Measurements from ENCODE around the gene EZH1.
A peak's percentile ranks its signal among the peaks of the same experiment; 100 is the strongest.

EZH1 gene

GRCh38 chr17:42709561-42709960 is 35.3 kb downstream of the EZH1 start:
- TF ChIP-seq CTCF (IDR thresholded peaks at IDR 0.05), result no peak
- Mint-ChIP-seq H3K9me3 (no peaks in the 10 kb centered on the region), H3K4me3 (no peak overlapping the region), H3K4me1 (peaks cover 22% of the 10 kb centered on the region), H3K27me3 (ENCODE audit: low read depth, poor library complexity) (peaks cover 3% of the 10 kb centered on the region), H3K36me3 (ENCODE audit: low read depth) (peaks cover 77% of the 10 kb centered on the region), H3K27ac (peak overlapping the region; percentile 94)
- DNase-seq, result no peak

- Mint-ChIP-seq H3K4me3 (no peak overlapping the region), H3K9me3 (no peaks in the 10 kb centered on the region), H3K36me3 (ENCODE audit: low read depth) (peaks cover 78% of the 10 kb centered on the region), H3K27me3 (ENCODE audit: low read depth, poor library complexity) (peaks cover 3% of the 10 kb centered on the region), H3K27ac (peak overlapping the region; percentile 94), H3K4me1 (peaks cover 22% of the 10 kb centered on the region)
- DNase-seq, result no peak
- no peak for TF ChIP-seq CTCF (IDR thresholded peaks at IDR 0.05)
These were observed 36.3 kb downstream of the EZH1 start for GRCh38 chr17:42708588-42708987.

DNA sequence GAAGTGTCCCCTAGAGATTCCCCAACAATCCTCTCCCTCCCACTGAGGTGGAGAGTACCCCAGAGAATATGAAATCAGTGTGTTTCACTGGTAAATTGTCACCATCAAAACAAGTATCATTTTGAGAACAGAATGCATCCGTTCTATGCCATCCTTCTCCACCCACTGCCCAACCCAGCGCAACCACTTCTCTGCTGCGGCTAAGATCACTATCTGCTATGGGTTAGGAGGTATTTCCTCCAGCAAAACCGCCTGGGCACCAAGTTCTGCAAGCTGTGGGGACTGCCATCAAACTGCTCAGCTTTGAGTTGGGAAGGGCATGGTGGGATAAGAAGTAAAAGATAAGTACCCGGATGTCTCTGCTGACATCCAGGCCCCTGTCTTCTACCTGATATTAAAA is 38.1 kb downstream of the EZH1 start:
- no peak for DNase-seq
- peaks cover 22% of the 10 kb centered on the region for H3K4me1 Mint-ChIP-seq
- H3K27me3 Mint-ChIP-seq (ENCODE audit: low read depth, poor library complexity), result peaks cover 3% of the 10 kb centered on the region
- no peak overlapping the region for H3K4me3 Mint-ChIP-seq
- no peak overlapping the region for H3K27ac Mint-ChIP-seq
- peaks cover 73% of the 10 kb centered on the region for H3K36me3 Mint-ChIP-seq (ENCODE audit: low read depth)
- H3K9me3 Mint-ChIP-seq, result no peaks in the 10 kb centered on the region
- TF ChIP-seq CTCF (IDR thresholded peaks at IDR 0.05), result no peak

- Mint-ChIP-seq H3K27me3 (ENCODE audit: low read depth, poor library complexity) (peaks cover 6% of the 10 kb centered on the region), H3K9me3 (no peaks in the 10 kb centered on the region), H3K27ac (no peak overlapping the region), H3K4me3 (no peak overlapping the region), H3K36me3 (ENCODE audit: low read depth) (peaks cover 69% of the 10 kb centered on the region), H3K4me1 (peaks cover 33% of the 10 kb centered on the region)
- DNase-seq, result no peak
- no peak for TF ChIP-seq CTCF (IDR thresholded peaks at IDR 0.05)
These were observed 39.9 kb downstream of the EZH1 start for GRCh38 chr17:42704837-42705494.

DNA sequence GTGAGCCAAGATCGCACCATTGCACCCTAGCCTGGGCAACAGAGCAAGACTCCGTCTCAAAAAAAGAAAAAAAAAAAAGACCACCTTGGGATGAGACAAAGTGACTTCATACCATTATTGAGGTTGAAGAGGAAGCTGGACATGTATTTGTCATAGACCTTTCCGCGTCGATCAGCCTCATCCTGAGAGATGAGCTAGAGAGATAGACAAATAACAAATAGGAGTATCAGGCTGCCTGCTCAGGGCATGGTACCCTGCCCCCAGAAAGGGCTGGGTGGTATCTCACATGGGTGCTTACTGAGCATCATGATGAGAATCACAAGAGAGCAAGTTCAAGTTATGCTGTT is 40.4 kb downstream of the EZH1 start:
- no peak for TF ChIP-seq CTCF (IDR thresholded peaks at IDR 0.05)
- Mint-ChIP-seq H3K27ac (no peak overlapping the region), H3K9me3 (no peaks in the 10 kb centered on the region), H3K36me3 (ENCODE audit: low read depth) (peaks cover 64% of the 10 kb centered on the region), H3K4me3 (no peak overlapping the region), H3K4me1 (peaks cover 33% of the 10 kb centered on the region), H3K27me3 (ENCODE audit: low read depth, poor library complexity) (peaks cover 6% of the 10 kb centered on the region)
- DNase-seq, result no peak

DNA sequence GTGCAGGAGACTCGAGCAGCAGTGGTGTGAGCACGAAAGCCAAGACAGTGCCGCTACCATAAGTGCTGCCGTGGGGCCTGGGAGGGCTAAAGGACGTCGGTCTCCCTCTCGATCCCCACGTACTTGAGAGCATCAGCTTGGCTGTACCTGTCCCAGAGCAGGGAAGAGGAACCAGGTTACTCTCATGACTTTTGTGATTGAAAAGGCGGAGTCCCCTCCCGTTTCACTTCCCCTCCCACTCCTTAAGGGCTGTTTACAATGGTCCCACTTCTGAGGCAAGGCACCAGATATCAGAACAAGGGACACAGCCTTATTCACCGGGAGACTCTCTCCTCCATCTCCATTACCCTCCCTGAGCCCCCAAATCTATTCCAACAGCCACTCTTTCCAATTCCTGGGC is 42.4 kb downstream of the EZH1 start:
- H3K36me3 Mint-ChIP-seq (ENCODE audit: low read depth), result peaks cover 58% of the 10 kb centered on the region
- H3K4me3 Mint-ChIP-seq, result no peak overlapping the region
- no peak for DNase-seq
- H3K27me3 Mint-ChIP-seq (ENCODE audit: low read depth, poor library complexity), result peaks cover 10% of the 10 kb centered on the region
- no peak for TF ChIP-seq CTCF (IDR thresholded peaks at IDR 0.05)
- peaks cover 40% of the 10 kb centered on the region for H3K4me1 Mint-ChIP-seq
- H3K27ac Mint-ChIP-seq, result peak overlapping the region; percentile 59
- H3K9me3 Mint-ChIP-seq, result no peaks in the 10 kb centered on the region
